ENCODE results near the gene FILIP1.

FILIP1 gene

GRCh38 chr6:75374961-75375400 is 118.6 kb downstream of the FILIP1 start:
- TF ChIP-seq CTCF (IDR thresholded peaks at IDR 0.05; ENCODE audit: borderline replicate concordance, insufficient read depth, low read depth, low read length), result no peak
- no peak overlapping the region for H3K4me3 ChIP-seq (ENCODE audit: low read depth, low read length)

GRCh38 chr6:75372884-75373283 is 120.7 kb downstream of the FILIP1 start:
- TF ChIP-seq CTCF (IDR thresholded peaks at IDR 0.05; ENCODE audit: borderline replicate concordance, insufficient read depth, low read depth, low read length), result no peak
- H3K4me3 ChIP-seq (ENCODE audit: low read depth, low read length), result no peak overlapping the region

GRCh38 chr6:75370011-75370410 is 123.6 kb downstream of the FILIP1 start:
- no peak for TF ChIP-seq CTCF (IDR thresholded peaks at IDR 0.05; ENCODE audit: borderline replicate concordance, insufficient read depth, low read depth, low read length)
- no peak overlapping the region for H3K4me3 ChIP-seq (ENCODE audit: low read depth, low read length)

- TF ChIP-seq CTCF (IDR thresholded peaks at IDR 0.05; ENCODE audit: borderline replicate concordance, insufficient read depth, low read depth, low read length), result no peak
- H3K4me3 ChIP-seq (ENCODE audit: low read depth, low read length), result no peak overlapping the region
These were observed 124.7 kb downstream of the FILIP1 start for GRCh38 chr6:75368864-75369402.

GRCh38 chr6:75368151-75368779 is 125.3 kb downstream of the FILIP1 start:
- TF ChIP-seq CTCF (IDR thresholded peaks at IDR 0.05; ENCODE audit: borderline replicate concordance, insufficient read depth, low read depth, low read length), result peak; percentile 41; the same call in 1 of the 2 replicates
- no peak overlapping the region for H3K4me3 ChIP-seq (ENCODE audit: low read depth, low read length)

- H3K4me3 ChIP-seq (ENCODE audit: low read depth, low read length), result no peak overlapping the region
- no peak for TF ChIP-seq CTCF (IDR thresholded peaks at IDR 0.05; ENCODE audit: borderline replicate concordance, insufficient read depth, low read depth, low read length)
These were observed 130.3 kb downstream of the FILIP1 start for GRCh38 chr6:75363304-75363703.

GRCh38 chr6:75353644-75354043 is 140.0 kb downstream of the FILIP1 start:
- TF ChIP-seq CTCF (IDR thresholded peaks at IDR 0.05; ENCODE audit: borderline replicate concordance, insufficient read depth, low read depth, low read length), result no peak

More at GRCh38 chr6:75353644-75354043, 140.0 kb downstream of the FILIP1 start:
- no peak overlapping the region for H3K4me3 ChIP-seq (ENCODE audit: low read depth, low read length)

Measured in GM12875 (cell line).